IgD-negative memory B cell (primary cell): Measurements from ENCODE around the gene NME2. TPM values are rescaled to one million over a fixed set of nuclear protein-coding genes. Genes with fewer than 3 reads are reported as not detected.
"Not testable (repeated sequence)": the region's sequence is repeated elsewhere in the genome, so short reads cannot be mapped to it uniquely, and the experiment has no call there.

Experiments
- H3K27ac Mint-ChIP-seq, 3 donors: one replicate each; pipeline ENCODE4 v1.8.0; 2020 to 2022; ENCODE audit warnings: mild to moderate bottlenecking in 3 of 3, mixed read lengths in 3 of 3, moderate library complexity in 1 of 3
- H3K27me3 Mint-ChIP-seq: one replicate; pipeline ENCODE4 v1.8.0; 2021; ENCODE audit warnings: mixed read lengths
- H3K36me3 Mint-ChIP-seq: one replicate; pipeline ENCODE4 v1.8.0; 2020; ENCODE audit warnings: mild to moderate bottlenecking, mixed read lengths
- H3K4me1 Mint-ChIP-seq, 3 donors: one replicate each; pipeline ENCODE4 v1.8.0; 2020 to 2022; ENCODE audit warnings: mixed read lengths in 3 of 3, mild to moderate bottlenecking in 1 of 3
- H3K4me3 Mint-ChIP-seq, 4 donors: one replicate each; pipeline ENCODE4 v1.8.0; 2020 to 2022; ENCODE audit warnings: mild to moderate bottlenecking in 4 of 4, mixed read lengths in 4 of 4, moderate library complexity in 3 of 4
- H3K9me3 Mint-ChIP-seq, 3 donors: one replicate each; pipeline ENCODE4 v1.8.0; 2020 to 2021; ENCODE audit warnings: mixed read lengths in 3 of 3, mild to moderate bottlenecking in 1 of 3
- polyA plus RNA-seq: library from polyadenylated mRNA; unstranded; fragments of 300-500 nt; fragmentation: Illumina TruSeq; gene quantifications from one replicate; pipeline ENCODE4 v1.2.3, GENCODE V29; 2021

Gene NME2
- polyA plus RNA-seq, 1 donor from 2014 or later: 374 TPM

GRCh38 chr17:51166987-51167931, 1.0 kb downstream of the NME2 start:
- Mint-ChIP-seq H3K27me3 (no peaks in the 10 kb centered on the region), H3K4me1 (peaks cover 9 to 17% (median 14%) of the 10 kb centered on the region in 3 donors), H3K4me3 (peak overlapping the region; percentile 83 to 90 (median 87)), H3K9me3 (no peaks in the 10 kb centered on the region), H3K27ac (peak overlapping the region; percentile 65 to 86 (median 67)), H3K36me3 (peaks cover 2% of the 10 kb centered on the region)

- H3K27ac Mint-ChIP-seq: no peak overlapping the region
- no peaks in the 10 kb centered on the region for H3K9me3 Mint-ChIP-seq
- peaks cover 2% of the 10 kb centered on the region for H3K36me3 Mint-ChIP-seq
- peak overlapping the region in 1 of 4 donors; percentile 85 for H3K4me3 Mint-ChIP-seq
- no peaks in the 10 kb centered on the region for H3K27me3 Mint-ChIP-seq
- peaks cover 9 to 17% (median 14%) of the 10 kb centered on the region in 3 donors for H3K4me1 Mint-ChIP-seq
These were observed 3.1 kb downstream of the NME2 start for GRCh38 chr17:51169340-51169739.

- Mint-ChIP-seq H3K4me1 (peaks cover 7 to 12% (median 10%) of the 10 kb centered on the region in 3 donors), H3K4me3 (no peak overlapping the region), H3K9me3 (no peaks in the 10 kb centered on the region), H3K36me3 (peaks cover 2% of the 10 kb centered on the region), H3K27me3 (no peaks in the 10 kb centered on the region), H3K27ac (peak overlapping the region in 1 of 3 donors; percentile 16)
These were observed 4.5 kb downstream of the NME2 start for GRCh38 chr17:51170736-51171135.

- H3K9me3 Mint-ChIP-seq: not testable (repeated sequence)
These were observed 5.8 kb downstream of the NME2 start for GRCh38 chr17:51172030-51172429.

GRCh38 chr17:51180486-51180885, 14.3 kb downstream of the NME2 start:
- no peaks in the 10 kb centered on the region for H3K27me3 Mint-ChIP-seq
- H3K36me3 Mint-ChIP-seq: peaks cover 7% of the 10 kb centered on the region
- no peak overlapping the region for H3K27ac Mint-ChIP-seq
- no peak overlapping the region for H3K4me3 Mint-ChIP-seq
- H3K9me3 Mint-ChIP-seq: no peaks in the 10 kb centered on the region
- no peaks in the 10 kb centered on the region for H3K4me1 Mint-ChIP-seq

More at GRCh38 chr17:51172030-51172429, 5.8 kb downstream of the NME2 start:
- not testable (repeated sequence) for H3K36me3 Mint-ChIP-seq, H3K27me3 Mint-ChIP-seq, H3K4me1 Mint-ChIP-seq, H3K27ac Mint-ChIP-seq
- peak overlapping the region in 1 of 4 donors; percentile 6 for H3K4me3 Mint-ChIP-seq

- Mint-ChIP-seq H3K27me3 (no peaks in the 10 kb centered on the region), H3K36me3 (peaks cover 8% of the 10 kb centered on the region), H3K4me3 (no peak overlapping the region), H3K27ac (no peak overlapping the region), H3K4me1 (no peaks in the 10 kb centered on the region), H3K9me3 (no peaks in the 10 kb centered on the region)
These were observed 17.9 kb downstream of the NME2 start for GRCh38 chr17:51184124-51184523.

GRCh38 chr17:51185763-51186332, 19.6 kb downstream of the NME2 start:
- Mint-ChIP-seq H3K4me1 (no peaks in the 10 kb centered on the region), H3K27ac (peak overlapping the region in 2 of 3 donors; percentile 18 to 27), H3K4me3 (no peak overlapping the region), H3K27me3 (no peaks in the 10 kb centered on the region), H3K36me3 (peaks cover 8% of the 10 kb centered on the region), H3K9me3 (no peaks in the 10 kb centered on the region)

GRCh38 chr17:51188271-51188833, 22.1 kb downstream of the NME2 start:
- no peaks in the 10 kb centered on the region for H3K27me3 Mint-ChIP-seq
- H3K36me3 Mint-ChIP-seq: peaks cover 5% of the 10 kb centered on the region
- H3K4me3 Mint-ChIP-seq: no peak overlapping the region
- H3K9me3 Mint-ChIP-seq: no peaks in the 10 kb centered on the region
- no peak overlapping the region for H3K27ac Mint-ChIP-seq
- no peaks in the 10 kb centered on the region for H3K4me1 Mint-ChIP-seq

GRCh38 chr17:51189162-51189561, 23.0 kb downstream of the NME2 start:
- H3K27me3 Mint-ChIP-seq: no peaks in the 10 kb centered on the region
- no peaks in the 10 kb centered on the region for H3K9me3 Mint-ChIP-seq
- no peaks in the 10 kb centered on the region for H3K4me1 Mint-ChIP-seq
- H3K4me3 Mint-ChIP-seq: no peak overlapping the region
- no peak overlapping the region for H3K27ac Mint-ChIP-seq
- peaks cover 5% of the 10 kb centered on the region for H3K36me3 Mint-ChIP-seq

GRCh38 chr17:51189628-51190027, 23.4 kb downstream of the NME2 start:
- H3K27ac Mint-ChIP-seq: no peak overlapping the region
- H3K9me3 Mint-ChIP-seq: no peaks in the 10 kb centered on the region
- no peaks in the 10 kb centered on the region for H3K27me3 Mint-ChIP-seq
- H3K4me3 Mint-ChIP-seq: no peak overlapping the region
- peaks cover 3% of the 10 kb centered on the region for H3K36me3 Mint-ChIP-seq
- H3K4me1 Mint-ChIP-seq: no peaks in the 10 kb centered on the region

- Mint-ChIP-seq H3K4me1 (no peaks in the 10 kb centered on the region), H3K36me3 (peaks cover 4% of the 10 kb centered on the region), H3K27ac (no peak overlapping the region), H3K4me3 (no peak overlapping the region), H3K9me3 (no peaks in the 10 kb centered on the region), H3K27me3 (no peaks in the 10 kb centered on the region)
These were observed 25.7 kb downstream of the NME2 start for GRCh38 chr17:51191895-51192294.

- Mint-ChIP-seq H3K27ac (peak overlapping the region in 1 of 3 donors; percentile 60), H3K36me3 (peaks cover 12% of the 10 kb centered on the region), H3K4me3 (no peak overlapping the region), H3K9me3 (no peaks in the 10 kb centered on the region), H3K27me3 (no peaks in the 10 kb centered on the region), H3K4me1 (peaks cover 0 to 5% (median 0%) of the 10 kb centered on the region in 3 donors)
These were observed 31.5 kb downstream of the NME2 start for GRCh38 chr17:51197754-51198153.

GRCh38 chr17:51200295-51200694, 34.1 kb downstream of the NME2 start:
- no peak overlapping the region for H3K4me3 Mint-ChIP-seq

GRCh38 chr17:51200846-51201245, 34.6 kb downstream of the NME2 start:
- Mint-ChIP-seq H3K4me1 (peaks cover 0 to 5% (median 0%) of the 10 kb centered on the region in 3 donors), H3K36me3 (peaks cover 9% of the 10 kb centered on the region), H3K4me3 (no peak overlapping the region), H3K9me3 (no peaks in the 10 kb centered on the region), H3K27ac (no peak overlapping the region), H3K27me3 (no peaks in the 10 kb centered on the region)

More at GRCh38 chr17:51200295-51200694, 34.1 kb downstream of the NME2 start:
- Mint-ChIP-seq H3K27me3 (no peaks in the 10 kb centered on the region), H3K36me3 (peaks cover 9% of the 10 kb centered on the region), H3K27ac (no peak overlapping the region), H3K4me1 (peaks cover 0 to 5% (median 0%) of the 10 kb centered on the region in 3 donors), H3K9me3 (no peaks in the 10 kb centered on the region)

- no peaks in the 10 kb centered on the region for H3K27me3 Mint-ChIP-seq
- H3K27ac Mint-ChIP-seq: no peak overlapping the region
- H3K36me3 Mint-ChIP-seq: peaks cover 7% of the 10 kb centered on the region
- H3K9me3 Mint-ChIP-seq: no peaks in the 10 kb centered on the region
- H3K4me3 Mint-ChIP-seq: no peak overlapping the region
- H3K4me1 Mint-ChIP-seq: peaks cover 0 to 2% (median 0%) of the 10 kb centered on the region in 3 donors
These were observed 37.6 kb downstream of the NME2 start for GRCh38 chr17:51203838-51204237.
